Measurements from ENCODE around the gene BEND6. TPM values are rescaled to one million over a fixed set of nuclear protein-coding genes. Genes with fewer than 3 reads are reported as not detected.

BEND6 gene
- polyA plus RNA-seq, 1 donor from 2014 or later, result 8.6 TPM

DNA sequence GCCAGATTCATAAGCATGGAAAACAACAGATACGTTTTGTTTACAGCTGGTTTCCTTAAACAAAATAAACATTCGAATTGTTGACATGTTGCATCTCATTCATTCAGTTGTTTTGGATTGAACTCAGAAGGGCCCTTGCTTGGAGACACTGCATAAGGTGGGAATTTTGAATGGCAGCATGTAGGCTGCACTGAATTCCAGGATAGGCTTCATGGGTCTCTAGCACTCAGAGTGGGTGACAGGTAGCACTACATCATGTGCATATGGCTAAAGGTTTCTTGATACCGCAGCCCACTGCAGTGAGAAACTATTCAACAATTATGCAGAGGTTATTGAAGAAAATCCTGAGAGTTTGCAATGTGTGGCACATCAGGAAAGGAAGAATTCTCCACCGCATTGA, 1.6 kb downstream of the BEND6 start:
- no peaks in the 10 kb centered on the region for H3K9me3 ChIP-seq (ENCODE audit: low read length)
- no peaks in the 10 kb centered on the region for H4K20me1 ChIP-seq (ENCODE audit: insufficient read depth)
- no peaks in the 10 kb centered on the region for H3K9me2 ChIP-seq (ENCODE audit: insufficient read depth, low read length)
- H3K4me3 ChIP-seq (ENCODE audit: low read length), result peak overlapping the region; percentile 73
- H3K79me2 ChIP-seq (replicated peaks; ENCODE audit: insufficient read depth, low read length), result no peaks in the 10 kb centered on the region
- no peak overlapping the region for H3K9ac ChIP-seq (ENCODE audit: low read length)
- peaks cover 35% of the 10 kb centered on the region for H3K27me3 ChIP-seq (ENCODE audit: insufficient read depth, low read depth, low read length)
- TF ChIP-seq MXI1 (conservative IDR thresholded peaks at IDR 0.05; ENCODE audit: poor library complexity, severe bottlenecking) (no peak), EZH2 (IDR thresholded peaks at IDR 0.05; ENCODE audit: borderline replicate concordance, insufficient read depth, low read length, poor library complexity, severe bottlenecking) (no peak), RAD21 (conservative IDR thresholded peaks at IDR 0.05) (no peak), POLR2AphosphoS5 (IDR thresholded peaks at IDR 0.05) (no peak), EP300 (conservative IDR thresholded peaks at IDR 0.05; ENCODE audit: poor library complexity, severe bottlenecking) (no peak), SMC3 (conservative IDR thresholded peaks at IDR 0.05; ENCODE audit: poor library complexity) (no peak), TAF1 (IDR thresholded peaks at IDR 0.05; ENCODE audit: low read depth) (no peak)
- TF ChIP-seq, protein P1, sequence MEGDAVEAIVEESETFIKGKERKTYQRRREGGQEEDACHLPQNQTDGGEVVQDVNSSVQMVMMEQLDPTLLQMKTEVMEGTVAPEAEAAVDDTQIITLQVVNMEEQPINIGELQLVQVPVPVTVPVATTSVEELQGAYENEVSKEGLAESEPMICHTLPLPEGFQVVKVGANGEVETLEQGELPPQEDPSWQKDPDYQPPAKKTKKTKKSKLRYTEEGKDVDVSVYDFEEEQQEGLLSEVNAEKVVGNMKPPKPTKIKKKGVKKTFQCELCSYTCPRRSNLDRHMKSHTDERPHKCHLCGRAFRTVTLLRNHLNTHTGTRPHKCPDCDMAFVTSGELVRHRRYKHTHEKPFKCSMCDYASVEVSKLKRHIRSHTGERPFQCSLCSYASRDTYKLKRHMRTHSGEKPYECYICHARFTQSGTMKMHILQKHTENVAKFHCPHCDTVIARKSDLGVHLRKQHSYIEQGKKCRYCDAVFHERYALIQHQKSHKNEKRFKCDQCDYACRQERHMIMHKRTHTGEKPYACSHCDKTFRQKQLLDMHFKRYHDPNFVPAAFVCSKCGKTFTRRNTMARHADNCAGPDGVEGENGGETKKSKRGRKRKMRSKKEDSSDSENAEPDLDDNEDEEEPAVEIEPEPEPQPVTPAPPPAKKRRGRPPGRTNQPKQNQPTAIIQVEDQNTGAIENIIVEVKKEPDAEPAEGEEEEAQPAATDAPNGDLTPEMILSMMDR (IDR thresholded peaks at IDR 0.05; ENCODE audit: poor library complexity, severe bottlenecking), result no peak
- TF ChIP-seq, protein P2, sequence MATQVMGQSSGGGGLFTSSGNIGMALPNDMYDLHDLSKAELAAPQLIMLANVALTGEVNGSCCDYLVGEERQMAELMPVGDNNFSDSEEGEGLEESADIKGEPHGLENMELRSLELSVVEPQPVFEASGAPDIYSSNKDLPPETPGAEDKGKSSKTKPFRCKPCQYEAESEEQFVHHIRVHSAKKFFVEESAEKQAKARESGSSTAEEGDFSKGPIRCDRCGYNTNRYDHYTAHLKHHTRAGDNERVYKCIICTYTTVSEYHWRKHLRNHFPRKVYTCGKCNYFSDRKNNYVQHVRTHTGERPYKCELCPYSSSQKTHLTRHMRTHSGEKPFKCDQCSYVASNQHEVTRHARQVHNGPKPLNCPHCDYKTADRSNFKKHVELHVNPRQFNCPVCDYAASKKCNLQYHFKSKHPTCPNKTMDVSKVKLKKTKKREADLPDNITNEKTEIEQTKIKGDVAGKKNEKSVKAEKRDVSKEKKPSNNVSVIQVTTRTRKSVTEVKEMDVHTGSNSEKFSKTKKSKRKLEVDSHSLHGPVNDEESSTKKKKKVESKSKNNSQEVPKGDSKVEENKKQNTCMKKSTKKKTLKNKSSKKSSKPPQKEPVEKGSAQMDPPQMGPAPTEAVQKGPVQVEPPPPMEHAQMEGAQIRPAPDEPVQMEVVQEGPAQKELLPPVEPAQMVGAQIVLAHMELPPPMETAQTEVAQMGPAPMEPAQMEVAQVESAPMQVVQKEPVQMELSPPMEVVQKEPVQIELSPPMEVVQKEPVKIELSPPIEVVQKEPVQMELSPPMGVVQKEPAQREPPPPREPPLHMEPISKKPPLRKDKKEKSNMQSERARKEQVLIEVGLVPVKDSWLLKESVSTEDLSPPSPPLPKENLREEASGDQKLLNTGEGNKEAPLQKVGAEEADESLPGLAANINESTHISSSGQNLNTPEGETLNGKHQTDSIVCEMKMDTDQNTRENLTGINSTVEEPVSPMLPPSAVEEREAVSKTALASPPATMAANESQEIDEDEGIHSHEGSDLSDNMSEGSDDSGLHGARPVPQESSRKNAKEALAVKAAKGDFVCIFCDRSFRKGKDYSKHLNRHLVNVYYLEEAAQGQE (IDR thresholded peaks at IDR 0.05; ENCODE audit: borderline replicate concordance), result no peak
- no peaks in the 10 kb centered on the region for H3K36me3 ChIP-seq (ENCODE audit: insufficient read depth, low read length)
- H3F3A ChIP-seq (ENCODE audit: insufficient read depth, low read length, poor library complexity, severe bottlenecking), result no peaks in the 10 kb centered on the region
- H3K27ac ChIP-seq (ENCODE audit: low read length), result no peak overlapping the region
- H2AFZ ChIP-seq (ENCODE audit: low read depth, low read length), result no peak overlapping the region
- H3K4me2 ChIP-seq (ENCODE audit: low read length), result no peak overlapping the region

DNA sequence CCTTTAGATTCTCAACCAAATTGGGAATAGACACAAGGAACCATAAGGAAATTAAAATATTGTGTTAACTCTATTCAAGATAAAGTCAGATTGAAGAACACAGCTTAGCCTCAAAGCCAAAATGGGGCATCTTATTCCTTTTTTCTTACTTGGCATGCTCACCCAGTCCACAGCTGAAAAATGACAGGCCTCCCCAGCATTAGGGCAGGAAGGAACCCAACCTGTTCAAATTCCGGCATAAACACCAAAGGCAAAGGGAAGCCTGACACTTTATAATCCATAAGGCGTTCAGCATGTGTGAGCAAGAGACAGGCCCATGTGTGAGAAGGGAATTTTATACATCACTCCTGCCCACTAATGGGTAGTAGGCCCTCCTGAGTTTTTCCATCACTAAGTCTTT, 2.9 kb downstream of the BEND6 start:
- H3K9me3 ChIP-seq (ENCODE audit: low read length), result no peaks in the 10 kb centered on the region
- TF ChIP-seq, protein P2 (IDR thresholded peaks at IDR 0.05; ENCODE audit: borderline replicate concordance), result no peak
- TF ChIP-seq EP300 (conservative IDR thresholded peaks at IDR 0.05; ENCODE audit: poor library complexity, severe bottlenecking), result no peak
- TF ChIP-seq POLR2AphosphoS5 (IDR thresholded peaks at IDR 0.05), result no peak
- no peak for TF ChIP-seq MXI1 (conservative IDR thresholded peaks at IDR 0.05; ENCODE audit: poor library complexity, severe bottlenecking)
- no peak overlapping the region for H3K9ac ChIP-seq (ENCODE audit: low read length)
- H3F3A ChIP-seq (ENCODE audit: insufficient read depth, low read length, poor library complexity, severe bottlenecking), result no peaks in the 10 kb centered on the region
- no peaks in the 10 kb centered on the region for H4K20me1 ChIP-seq (ENCODE audit: insufficient read depth)
- no peak overlapping the region for H2AFZ ChIP-seq (ENCODE audit: low read depth, low read length)
- no peak overlapping the region for H3K27ac ChIP-seq (ENCODE audit: low read length)
- no peak overlapping the region for H3K4me2 ChIP-seq (ENCODE audit: low read length)
- no peaks in the 10 kb centered on the region for H3K36me3 ChIP-seq (ENCODE audit: insufficient read depth, low read length)
- no peaks in the 10 kb centered on the region for H3K9me2 ChIP-seq (ENCODE audit: insufficient read depth, low read length)
- H3K4me3 ChIP-seq (ENCODE audit: low read length), result no peak overlapping the region
- H3K27me3 ChIP-seq (ENCODE audit: insufficient read depth, low read depth, low read length), result peaks cover 25% of the 10 kb centered on the region
- H3K79me2 ChIP-seq (replicated peaks; ENCODE audit: insufficient read depth, low read length), result no peaks in the 10 kb centered on the region

All from neural cell (in vitro differentiated cells).